Uterus (tissue), 4 donors: Measurements from ENCODE around the gene HPCAL4. TPM values are rescaled to one million over a fixed set of nuclear protein-coding genes. Genes with fewer than 3 reads are reported as not detected.

Source experiments
- DNase-seq, 2 donors: peaks; one replicate each; pipeline ENCODE4 v3.0.0-alpha.2; 2019 to 2020
- H3K27ac ChIP-seq, 2 donors: fragments of 200-600 bp; sonication (generic); 1 replicate in 1 of 2; 2 replicates in 1 of 2; pipeline ENCODE4 v1.5.1; 2016 to 2018
- H3K27me3 ChIP-seq, 2 donors: fragments of 200-600 bp; sonication (generic); one replicate each; pipeline ENCODE4 v1.5.1; 2018 to 2019; ENCODE audit warnings: control low read depth in 1 of 2
- H3K36me3 ChIP-seq, 2 donors: fragments of 200-600 bp; sonication (generic); one replicate each; pipeline ENCODE4 v1.5.1; 2019; ENCODE audit warnings: control low read depth in 1 of 2
- H3K4me1 ChIP-seq, 2 donors: fragments of 200-600 bp; sonication (generic); one replicate each; pipeline ENCODE4 v1.5.1; 2018 to 2019; ENCODE audit warnings: control low read depth in 1 of 2
- H3K4me3 ChIP-seq, 2 donors: fragments of 200-600 bp; sonication (generic); 1 replicate in 1 of 2; 2 replicates in 1 of 2; pipeline ENCODE4 v1.5.1; 2018 to 2019; ENCODE audit warnings: mild to moderate bottlenecking in 1 of 2
- H3K9me3 ChIP-seq, 2 donors: fragments of 200-600 bp; sonication (generic); one replicate each; pipeline ENCODE4 v1.5.1; 2019; ENCODE audit warnings: control low read depth in 1 of 2
- CTCF ChIP-seq, 4 experiments: fragments of 200-600 bp in 2 of 4; fragments of 450-650 bp in 2 of 4; sonication (generic) in 2 of 4; IDR thresholded peaks; one replicate each; pipeline ENCODE4 v1.5.1; 2016 to 2019; ENCODE audit warnings: antibody characterized with exemption in 4 of 4, mild to moderate bottlenecking in 2 of 4, moderate library complexity in 1 of 4
- POLR2A ChIP-seq, 2 donors: fragments of 450-650 bp; IDR thresholded peaks; one replicate each; pipeline ENCODE4 v1.6.1; 2016; ENCODE audit warnings: antibody characterized with exemption in 2 of 2, mild to moderate bottlenecking in 1 of 2, moderate library complexity in 1 of 2
- intact Hi-C: fragments of 100-400 bp; cut with DNase I; formaldehyde crosslinking; loops from one replicate; pipeline ENCODE4 v1.15.1; 2023; ENCODE audit warnings: low total_unique reads
- total RNA-seq, 4 donors: library from RNA; depleted of rRNA in 3 of 4; stranded (reverse); fragments of >200 nt in 3 of 4; gene quantifications; one replicate each; pipeline versions ENCODE4 v1.1.0 to v1.2.4, GENCODE V29; 2014 to 2023
- donor health status: DM: yes; HTN: yes; CAD: no.

HPCAL4 gene
- total RNA-seq, 4 donors from 2014 or later = 0.24 to 3.9 TPM; not detected in 2

DNA sequence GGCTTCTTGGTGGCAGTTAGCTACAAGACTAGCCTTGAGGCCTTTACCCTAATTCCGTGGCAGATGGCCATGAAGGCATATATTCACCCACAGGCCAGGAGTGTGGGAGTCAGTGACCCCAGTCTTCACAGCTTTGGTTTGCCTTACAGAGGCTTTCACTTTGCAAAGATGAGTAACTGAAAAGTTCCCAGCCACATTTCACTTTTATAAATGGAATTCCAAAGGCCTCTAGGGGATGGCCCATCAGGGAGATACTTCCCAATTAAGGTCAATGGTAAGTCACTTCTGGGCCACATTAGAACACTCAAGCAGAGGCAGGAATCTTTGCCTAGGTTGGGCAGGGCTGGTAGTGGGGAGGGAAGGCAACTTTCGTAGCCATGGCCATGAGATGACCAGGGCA is 38.7 kb downstream of the HPCAL4 start:
- Histone ChIP-seq H3K36me3 (no peaks in the 10 kb centered on the region), H3K27ac (peak overlapping the region; percentile 38 to 46), H3K4me1 (peaks cover 0 to 7% of the 10 kb centered on the region in 2 donors), H3K9me3 (no peaks in the 10 kb centered on the region), H3K4me3 (no peak overlapping the region), H3K27me3 (no peaks in the 10 kb centered on the region)
- intact Hi-C loops = loop anchor here (5.0 kb wide), 1 partner anchor 45 kb away; no protein-coding TSS in a partner anchor
- DNase-seq = no peak
- TF ChIP-seq POLR2A (IDR thresholded peaks at IDR 0.05) (no peak), CTCF (IDR thresholded peaks at IDR 0.05) (no peak)

DNA sequence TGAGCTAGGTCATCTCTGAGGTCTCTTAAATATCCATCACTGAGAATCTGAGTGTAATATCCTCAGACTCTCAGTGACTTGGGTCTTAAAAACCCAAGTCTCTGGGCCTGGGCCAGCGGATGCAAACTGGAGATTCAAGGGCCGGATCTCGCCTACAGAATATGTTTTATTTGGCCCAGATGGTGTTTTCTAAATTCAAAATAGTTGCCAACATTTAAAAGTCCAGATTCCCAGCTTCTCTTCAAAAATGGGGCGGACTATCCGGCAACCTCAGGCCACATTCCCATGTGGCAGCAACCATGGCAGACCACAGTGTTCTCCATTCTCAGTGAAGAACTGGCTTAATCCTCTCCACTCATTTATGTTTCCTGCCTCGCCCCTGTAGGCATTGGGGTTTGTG is 39.1 kb downstream of the HPCAL4 start:
- DNase-seq = no peak
- H3K36me3 ChIP-seq = no peaks in the 10 kb centered on the region
- TF ChIP-seq CTCF (IDR thresholded peaks at IDR 0.05) (no peak), POLR2A (IDR thresholded peaks at IDR 0.05) (no peak)
- H3K27me3 ChIP-seq = no peaks in the 10 kb centered on the region
- peak overlapping the region; percentile 38 to 46 for H3K27ac ChIP-seq
- peaks cover 0 to 10% of the 10 kb centered on the region in 2 donors for H3K4me1 ChIP-seq
- no peaks in the 10 kb centered on the region for H3K9me3 ChIP-seq
- intact Hi-C loops = loop anchor here (5.0 kb wide), 1 partner anchor 45 kb away; no protein-coding TSS in a partner anchor
- no peak overlapping the region for H3K4me3 ChIP-seq

- no peaks in the 10 kb centered on the region for H3K9me3 ChIP-seq
- DNase-seq = no peak
- no peaks in the 10 kb centered on the region for H3K27me3 ChIP-seq
- intact Hi-C loops = loop anchor here (5.0 kb wide), 1 partner anchor 43 kb away; no protein-coding TSS in a partner anchor
- no peak overlapping the region for H3K4me3 ChIP-seq
- peaks cover 8 to 23% of the 10 kb centered on the region in 2 donors for H3K4me1 ChIP-seq
- peak overlapping the region; percentile 27 to 43 for H3K27ac ChIP-seq
- TF ChIP-seq CTCF (IDR thresholded peaks at IDR 0.05) = no peak
- no peak for TF ChIP-seq POLR2A (IDR thresholded peaks at IDR 0.05)
- no peaks in the 10 kb centered on the region for H3K36me3 ChIP-seq
Observed at GRCh38 chr1:39650431-39650830, 40.8 kb downstream of the HPCAL4 start.

GRCh38 chr1:39649636-39650185 is 41.5 kb downstream of the HPCAL4 start:
- Histone ChIP-seq H3K9me3 (no peaks in the 10 kb centered on the region), H3K36me3 (no peaks in the 10 kb centered on the region), H3K4me1 (peaks cover 8 to 23% of the 10 kb centered on the region in 2 donors), H3K4me3 (no peak overlapping the region), H3K27me3 (no peaks in the 10 kb centered on the region), H3K27ac (peak overlapping the region; percentile 27 to 70)
- intact Hi-C loops = loop anchor here (5.0 kb wide), 1 partner anchor 42 kb away; no protein-coding TSS in a partner anchor
- peak; percentile 66 to 70 for DNase-seq
- no peak for TF ChIP-seq CTCF (IDR thresholded peaks at IDR 0.05)
- no peak for TF ChIP-seq POLR2A (IDR thresholded peaks at IDR 0.05)

DNA sequence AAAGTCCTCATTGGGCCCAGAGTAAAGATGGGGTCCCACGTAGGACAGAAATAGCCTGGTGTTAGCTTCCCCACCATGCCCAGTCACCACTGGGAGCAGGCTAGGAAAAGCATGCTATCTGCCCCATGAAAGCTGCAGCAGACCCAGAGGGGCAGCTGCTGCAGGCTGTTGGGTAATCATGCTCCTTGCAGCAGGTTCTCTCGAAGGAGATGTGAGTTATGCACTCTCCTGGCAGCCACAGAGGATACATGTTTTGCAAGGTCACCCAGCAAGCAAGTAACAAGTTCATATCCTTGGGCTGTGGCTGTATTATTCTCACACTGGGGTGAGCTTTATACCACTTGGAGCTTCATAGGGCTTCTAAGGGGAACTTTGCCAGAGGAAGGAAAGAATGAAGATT is 42.7 kb downstream of the HPCAL4 start:
- Histone ChIP-seq H3K27ac (peak overlapping the region in 1 of 2 donors; percentile 70), H3K4me3 (no peak overlapping the region), H3K9me3 (no peaks in the 10 kb centered on the region), H3K27me3 (no peaks in the 10 kb centered on the region), H3K36me3 (no peaks in the 10 kb centered on the region), H3K4me1 (peaks cover 8 to 23% of the 10 kb centered on the region in 2 donors)
- intact Hi-C loops = no loop called here
- no peak for TF ChIP-seq CTCF (IDR thresholded peaks at IDR 0.05)
- TF ChIP-seq POLR2A (IDR thresholded peaks at IDR 0.05) = no peak
- DNase-seq = peak; percentile 44 to 52
